HG02943 (cell line): Measurements from ENCODE around the gene WDFY4.

ENCODE experiments used
- ATAC-seq: cut with Tn5 transposase; IDR thresholded peaks from one replicate; pipeline ENCODE4 v1.9.1; 2021; ENCODE audit warnings: mild to moderate bottlenecking, low read depth, moderate library complexity; ENCODE audit not compliant: unreplicated experiment

The WDFY4 gene

DNA sequence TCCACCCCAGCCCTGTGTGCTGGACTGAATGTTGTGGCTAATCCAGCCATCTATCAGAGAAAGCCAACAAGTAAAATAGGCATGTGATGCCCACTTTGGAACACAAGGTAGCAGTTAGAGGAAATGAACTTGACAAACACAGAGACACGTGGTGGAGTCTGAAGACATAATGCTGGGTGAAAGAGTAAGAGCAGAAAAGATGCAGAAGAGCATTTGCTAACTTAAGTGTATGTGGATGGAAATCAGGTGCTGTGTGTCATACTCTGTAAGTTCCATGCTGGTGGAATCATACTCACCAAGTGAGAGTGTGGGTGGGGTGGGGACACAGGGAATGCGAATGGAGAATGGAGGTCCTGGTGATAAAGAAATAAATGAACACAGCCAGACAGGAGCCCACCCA, 22.8 kb downstream of the WDFY4 start:
- ATAC-seq = no peak

DNA sequence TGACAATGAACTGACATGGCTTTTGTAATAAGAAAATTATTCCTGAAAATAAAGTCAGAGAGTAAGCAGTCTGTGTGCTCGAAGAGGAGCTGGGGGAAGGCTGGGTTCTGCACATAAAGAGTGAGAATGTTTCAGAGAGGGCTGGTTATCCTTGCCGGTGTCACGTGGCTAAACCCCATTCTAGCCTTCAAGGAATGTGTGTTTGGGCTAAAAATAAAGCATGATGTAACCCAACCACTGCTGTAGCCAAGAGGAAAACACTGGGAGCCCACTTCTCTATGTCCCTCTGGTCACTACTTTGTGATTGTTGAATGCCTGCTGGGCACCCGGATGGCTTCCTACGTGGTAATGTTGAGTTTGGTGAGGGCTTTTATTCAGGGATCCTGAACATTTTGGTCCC, 23.5 kb downstream of the WDFY4 start:
- ATAC-seq = no peak

DNA sequence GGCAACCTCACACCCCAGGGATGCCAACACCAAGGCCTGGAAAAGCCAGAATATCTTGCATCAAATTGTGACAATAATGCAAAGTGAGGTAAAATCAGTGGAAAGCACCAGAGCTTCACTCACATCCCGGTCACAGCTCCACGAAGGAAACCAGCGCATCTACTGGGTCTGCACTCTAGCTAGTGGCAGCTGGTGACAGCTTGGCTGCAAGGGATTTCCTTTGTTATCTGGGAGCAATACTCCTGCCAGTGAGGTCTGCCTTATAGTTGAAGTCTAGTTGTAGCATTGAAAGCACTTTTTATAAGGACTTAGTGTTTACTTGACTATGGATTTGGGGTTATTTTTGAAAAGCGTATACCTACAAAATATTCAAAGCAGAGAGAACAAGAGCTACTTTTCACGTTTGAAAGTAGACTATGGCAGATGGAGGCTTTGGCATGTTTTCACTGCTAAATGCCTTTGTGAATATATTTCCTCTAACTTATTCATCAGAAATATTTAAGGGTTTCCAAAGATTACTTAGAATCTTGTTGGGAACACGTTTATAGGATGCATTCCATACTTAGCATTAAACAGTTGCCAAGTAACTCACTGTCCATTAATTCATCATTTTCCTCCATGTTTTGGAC, 26.1 kb downstream of the WDFY4 start:
- no peak for ATAC-seq

GRCh38 chr10:48711830-48712229, 27.2 kb downstream of the WDFY4 start:
- ATAC-seq = no peak

- ATAC-seq = no peak
Measured at GRCh38 chr10:48714088-48714487, 29.4 kb downstream of the WDFY4 start.

DNA sequence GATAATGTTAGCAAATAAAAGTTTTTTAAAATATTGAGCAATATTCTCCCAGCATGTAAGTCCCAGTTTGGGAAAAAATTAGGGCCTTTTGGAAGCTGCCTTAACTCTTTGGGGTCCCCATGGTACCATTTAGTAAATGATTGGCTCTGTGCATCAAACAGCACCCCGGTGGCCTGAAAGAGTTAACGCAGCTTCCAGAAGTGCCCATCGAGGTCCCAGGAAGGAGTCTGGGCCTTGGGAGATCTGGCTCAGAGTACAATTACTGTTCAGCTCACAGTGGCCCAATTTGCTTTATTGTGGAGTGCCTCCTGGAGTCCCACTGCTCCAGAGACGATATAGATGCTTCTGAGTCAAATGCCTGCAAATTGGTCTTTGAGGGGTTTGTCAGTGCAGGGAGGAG, 31.7 kb downstream of the WDFY4 start:
- no peak for ATAC-seq

GRCh38 chr10:48720611-48721010, 35.9 kb downstream of the WDFY4 start:
- ATAC-seq = no peak

GRCh38 chr10:48722153-48723145, 37.8 kb downstream of the WDFY4 start:
- no peak for ATAC-seq

DNA sequence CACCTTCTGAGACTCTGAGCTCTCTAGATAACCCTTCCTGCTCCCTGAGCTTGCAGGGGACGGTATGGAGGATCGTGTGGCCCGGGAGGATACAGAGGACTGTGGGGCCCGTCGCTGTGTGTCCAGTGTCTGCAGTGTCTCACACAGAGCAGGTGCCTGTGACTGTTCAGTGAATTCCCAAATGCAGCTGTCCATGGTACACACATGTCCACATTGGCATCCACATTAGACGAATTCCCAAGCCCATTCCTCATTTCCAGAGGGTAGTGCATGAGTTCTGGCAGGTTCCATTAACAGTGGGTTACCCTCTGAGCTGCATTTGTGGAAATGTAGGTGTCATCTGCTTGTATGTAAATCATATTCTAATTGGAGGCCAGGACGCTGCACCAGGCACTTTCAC, 39.5 kb downstream of the WDFY4 start:
- no peak for ATAC-seq

- ATAC-seq = no peak
Measured at GRCh38 chr10:48725708-48726107, 41.0 kb downstream of the WDFY4 start.

GRCh38 chr10:48727866-48728265, 43.2 kb downstream of the WDFY4 start:
- no peak for ATAC-seq

DNA sequence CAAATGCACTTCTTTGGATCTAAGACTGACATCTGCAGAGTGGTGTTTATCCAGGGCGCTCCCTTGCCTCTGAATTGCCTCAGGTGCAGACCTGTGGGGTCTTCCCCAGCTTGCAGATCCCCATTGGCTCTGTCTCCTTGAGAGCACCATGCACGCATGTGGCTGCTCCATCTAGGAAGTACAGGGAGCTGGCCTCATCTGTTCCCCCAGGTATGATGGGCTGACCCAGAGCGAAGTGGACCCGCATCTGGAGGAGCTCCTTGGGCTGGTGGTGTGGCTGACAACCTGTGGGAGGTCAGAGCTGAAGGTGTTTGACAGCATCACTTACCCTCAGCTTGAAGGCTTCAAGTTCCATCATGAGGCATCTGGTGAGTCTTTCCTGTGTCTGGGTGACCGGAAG, 44.5 kb downstream of the WDFY4 start:
- no peak for ATAC-seq

DNA sequence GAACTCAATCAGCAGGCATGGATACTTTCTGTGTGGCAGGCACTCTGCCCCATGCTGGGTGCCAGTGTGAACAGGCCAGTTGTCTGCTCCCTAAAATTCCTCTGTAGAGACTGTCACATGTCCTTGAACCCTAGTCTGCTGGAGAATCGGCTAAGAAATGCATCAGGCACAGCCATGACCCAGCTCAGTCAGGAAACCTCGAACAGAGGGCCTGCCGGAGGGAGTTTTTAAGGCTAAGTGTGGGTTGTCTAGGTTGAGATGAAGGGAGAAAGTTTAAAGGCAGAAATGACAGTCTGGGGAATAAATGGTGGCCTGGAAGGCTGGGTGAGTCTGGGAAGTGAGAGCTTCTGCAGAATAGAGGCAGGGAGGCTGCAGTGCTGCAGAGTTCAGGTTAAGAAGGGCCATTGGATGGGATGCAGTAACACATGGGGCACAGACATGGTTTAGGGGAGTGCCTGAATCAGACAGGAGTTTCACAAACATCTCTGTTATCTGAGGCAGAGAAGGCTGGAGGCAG, 45.3 kb downstream of the WDFY4 start:
- ATAC-seq = no peak

DNA sequence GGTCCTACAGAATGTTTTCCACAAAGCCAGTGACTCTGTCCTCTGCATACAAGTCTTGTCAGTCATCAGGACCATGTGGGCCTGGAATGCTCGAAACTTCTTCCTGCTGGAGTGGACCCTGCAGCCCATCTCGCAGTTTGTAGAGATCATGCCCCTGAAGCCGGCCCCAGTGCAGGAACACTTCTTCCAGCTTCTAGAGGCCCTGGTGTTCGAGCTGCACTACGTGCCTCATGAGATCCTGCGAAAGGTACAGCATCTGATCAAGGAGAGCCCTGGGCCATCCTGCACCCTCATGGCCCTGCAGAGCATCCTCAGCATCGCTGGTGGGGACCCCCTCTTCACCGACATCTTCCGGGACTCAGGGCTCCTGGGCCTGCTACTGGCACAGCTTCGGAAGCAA, 46.5 kb downstream of the WDFY4 start:
- ATAC-seq = no peak

GRCh38 chr10:48731654-48732053, 47.0 kb downstream of the WDFY4 start:
- no peak for ATAC-seq

DNA sequence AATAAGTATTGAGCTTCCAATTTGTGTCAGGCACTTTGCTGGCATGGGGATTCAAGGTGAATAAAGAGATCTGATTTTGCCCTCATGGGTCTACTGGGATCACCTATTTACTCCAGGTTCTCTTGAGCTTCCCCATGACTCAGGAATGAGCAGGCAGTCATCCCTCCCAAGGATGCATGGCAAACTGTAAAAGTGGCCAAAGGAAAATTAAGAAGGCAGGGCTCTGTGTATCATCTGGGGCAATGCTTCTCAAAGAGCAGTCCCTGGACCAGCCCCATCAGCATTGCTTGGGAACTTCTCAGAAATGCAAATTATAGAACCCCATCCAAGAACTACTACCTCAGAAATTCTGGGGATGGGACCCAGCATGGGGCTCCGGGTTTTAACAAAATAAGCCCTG, 48.7 kb downstream of the WDFY4 start:
- ATAC-seq = no peak

DNA sequence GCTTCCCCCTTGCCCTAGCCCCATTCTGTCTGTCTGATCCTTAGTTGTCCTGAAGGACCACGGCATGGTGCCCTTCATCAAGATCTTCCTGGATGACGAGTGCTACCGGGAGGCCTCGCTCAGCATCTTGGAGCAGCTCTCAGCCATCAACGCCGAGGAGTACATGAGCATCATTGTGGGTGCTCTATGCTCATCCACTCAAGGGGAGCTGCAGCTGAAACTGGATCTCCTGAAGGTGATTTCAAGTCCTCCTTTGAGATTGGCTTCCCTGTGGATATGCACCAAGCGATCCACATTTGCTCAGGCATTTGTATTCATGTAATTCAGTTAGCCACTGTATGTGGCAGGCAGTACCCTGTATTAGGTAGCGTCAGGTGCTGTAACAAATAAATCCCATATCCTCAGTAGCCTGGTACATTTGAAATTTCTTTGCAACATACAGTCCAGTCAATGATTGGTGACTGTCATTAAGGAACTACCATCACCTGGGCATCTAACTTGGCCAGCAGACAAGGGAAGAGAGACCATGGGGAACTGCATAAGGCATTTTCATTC, 51.2 kb downstream of the WDFY4 start:
- no peak for ATAC-seq

- no peak for ATAC-seq
Measured at GRCh38 chr10:48736596-48736995, 51.9 kb downstream of the WDFY4 start.

DNA sequence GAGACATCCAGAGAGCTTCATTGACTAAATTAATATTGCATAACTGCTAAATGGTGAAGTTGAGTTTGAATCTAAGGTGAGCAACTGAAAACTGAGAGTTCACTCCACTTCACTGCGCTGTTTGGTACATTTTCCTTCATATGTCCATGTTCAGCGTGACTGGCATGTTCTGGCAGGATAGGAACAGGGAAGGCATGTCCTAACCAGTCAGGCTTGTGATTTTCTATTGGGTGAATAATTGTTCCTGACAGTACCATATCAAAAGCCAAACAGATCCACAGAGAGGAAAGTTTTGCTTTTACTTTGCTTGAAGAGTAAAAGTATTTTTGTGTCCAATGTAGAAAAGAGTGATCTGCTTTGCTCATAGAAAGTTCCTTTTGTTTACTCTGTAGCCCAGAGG, 53.2 kb downstream of the WDFY4 start:
- no peak for ATAC-seq

DNA sequence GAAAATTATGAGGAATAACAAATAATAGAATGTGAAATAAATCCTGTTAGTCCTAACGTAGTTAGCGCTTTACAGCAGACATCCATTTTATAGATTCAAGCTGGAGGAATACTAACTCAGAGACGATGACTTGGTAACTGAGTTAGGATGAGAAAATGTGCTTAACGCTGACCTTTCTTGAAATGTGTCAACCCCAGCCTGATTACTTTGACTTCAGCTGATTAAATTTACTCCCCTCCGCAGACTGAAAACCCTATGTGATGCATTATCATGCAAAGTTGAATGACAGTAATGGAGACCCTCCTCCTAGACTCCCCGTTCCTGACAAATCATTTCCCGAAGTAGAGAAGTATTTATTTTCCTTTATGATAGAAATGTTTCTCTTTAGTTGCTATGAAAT, 54.5 kb downstream of the WDFY4 start:
- ATAC-seq = no peak

DNA sequence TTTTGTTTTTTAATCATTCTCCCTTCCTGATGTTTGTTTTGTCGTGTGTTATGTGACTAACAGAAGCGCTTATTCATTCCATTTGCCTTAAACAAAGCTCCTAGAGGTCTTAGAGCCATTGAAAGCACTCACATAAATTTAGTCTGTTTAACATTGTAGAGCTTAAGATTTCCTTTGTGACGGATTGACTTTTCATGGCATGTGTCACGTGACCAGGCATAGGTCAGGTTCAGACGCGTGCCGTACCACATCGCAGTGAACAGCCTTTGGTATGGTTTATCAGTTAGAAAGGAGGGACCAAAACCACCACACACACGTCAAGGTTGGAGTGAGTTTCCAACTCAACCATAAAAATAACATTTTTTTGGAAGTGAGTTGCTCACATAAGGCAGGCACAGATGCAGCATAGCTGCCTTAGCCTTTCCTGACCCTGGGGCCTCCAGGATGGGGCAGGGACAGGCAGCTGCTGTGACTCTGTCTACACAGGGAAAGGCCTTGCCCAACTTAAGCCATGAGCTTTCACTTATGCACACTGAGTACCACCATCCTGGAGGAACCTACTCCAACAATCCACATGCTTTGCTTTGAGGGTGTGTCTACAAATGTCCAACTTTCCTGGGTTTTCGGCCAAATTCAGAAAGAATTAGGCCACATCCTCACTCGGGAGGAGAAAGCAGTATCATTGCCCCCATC, 55.5 kb downstream of the WDFY4 start:
- no peak for ATAC-seq
